Endodermal cell (in vitro differentiated cells): ENCODE measurements around the gene LAMC1. TPM values are rescaled to one million over a fixed set of nuclear protein-coding genes. Genes with fewer than 3 reads are reported as not detected.

Experiments used
- DNase-seq: peaks from one replicate; pipeline ENCODE4 v3.0.0-alpha.2; 2017
- H3K27ac ChIP-seq: 2 replicates; pipeline ENCODE4 v1.5.1; 2013; ENCODE audit warnings: mild to moderate bottlenecking, low read depth, low read length, moderate library complexity
- H3K27me3 ChIP-seq: 2 replicates; pipeline ENCODE4 v1.6.1; 2013; ENCODE audit warnings: mild to moderate bottlenecking, low read length, moderate library complexity; ENCODE audit not compliant: insufficient read depth, control insufficient read depth, poor library complexity, severe bottlenecking
- H3K36me3 ChIP-seq: 2 replicates; pipeline ENCODE4 v1.7.0; 2013; ENCODE audit warnings: mild to moderate bottlenecking, low read length, moderate library complexity; ENCODE audit not compliant: control insufficient read depth, insufficient read depth
- H3K4me1 ChIP-seq: one replicate; pipeline ENCODE4 v1.7.0; 2013; ENCODE audit warnings: low read length; ENCODE audit not compliant: control insufficient read depth, insufficient read depth
- H3K4me3 ChIP-seq: 2 replicates; pipeline ENCODE4 v1.5.1; 2013; ENCODE audit warnings: mild to moderate bottlenecking, low read length, moderate library complexity
- H3K9ac ChIP-seq: 2 replicates; pipeline ENCODE4 v1.6.1; 2013; ENCODE audit warnings: mild to moderate bottlenecking, low read length, moderate library complexity; ENCODE audit not compliant: poor library complexity, severe bottlenecking; ENCODE audit errors: extremely low read depth
- H3K9me3 ChIP-seq: 2 replicates; pipeline ENCODE4 v1.6.1; 2013; ENCODE audit warnings: mild to moderate bottlenecking, low read length, moderate library complexity; ENCODE audit not compliant: control insufficient read depth
- H3K27ac Mint-ChIP-seq: 2 replicates; pipeline ENCODE4 v1.8.0; 2020; ENCODE audit warnings: mixed read lengths
- H3K27me3 Mint-ChIP-seq: 2 replicates; pipeline ENCODE4 v1.8.0; 2021; ENCODE audit warnings: mild to moderate bottlenecking, mixed read lengths; ENCODE audit not compliant: insufficient read depth
- H3K36me3 Mint-ChIP-seq: 2 replicates; pipeline ENCODE4 v1.8.0; 2020; ENCODE audit warnings: low read depth, mixed read lengths
- H3K4me1 Mint-ChIP-seq: 2 replicates; pipeline ENCODE4 v1.8.0; 2020; ENCODE audit warnings: mixed read lengths
- H3K4me3 Mint-ChIP-seq: 2 replicates; pipeline ENCODE4 v1.8.0; 2020; ENCODE audit warnings: mild to moderate bottlenecking, moderate library complexity, mixed read lengths
- H3K9me3 Mint-ChIP-seq: 2 replicates; pipeline ENCODE4 v1.8.0; 2020; ENCODE audit warnings: mild to moderate bottlenecking, mixed read lengths
- WGBS, 2 experiments: methylation state at CpG; one replicate each; pipeline versions ENCODE4 v1.1.5 to v1.1.7; 2013; ENCODE audit warnings: missing lambda C conversion rate in 2 of 2, mixed read lengths in 1 of 2; ENCODE audit not compliant: insufficient coverage in 1 of 2, insufficient read length in 1 of 2; 5-methylcytosine and 5-hydroxymethylcytosine counted together
- total RNA-seq, 2 donors: library from RNA; stranded (reverse); fragmentation: NEBNext Ultra II Directional in 1 of 2; extraction: Animal tissue kit (Norgen Biotek cat#: 25700) in 1 of 2; gene quantifications; 2 replicates in 1 of 2; 3 replicates in 1 of 2; pipeline ENCODE4 v1.2.1, GENCODE V29; 2021
- TF ChIP-seq, protein P1 (sequence below): fragments of 200-600 bp; sonication (generic); conservative IDR thresholded peaks from 2 replicates; pipeline ENCODE4 v1.5.0; 2021; ENCODE audit warnings: antibody characterized with exemption, mild to moderate bottlenecking

LAMC1 gene
- total RNA-seq, 2 donors from 2014 or later = 47.9 to 58.8 TPM

DNA sequence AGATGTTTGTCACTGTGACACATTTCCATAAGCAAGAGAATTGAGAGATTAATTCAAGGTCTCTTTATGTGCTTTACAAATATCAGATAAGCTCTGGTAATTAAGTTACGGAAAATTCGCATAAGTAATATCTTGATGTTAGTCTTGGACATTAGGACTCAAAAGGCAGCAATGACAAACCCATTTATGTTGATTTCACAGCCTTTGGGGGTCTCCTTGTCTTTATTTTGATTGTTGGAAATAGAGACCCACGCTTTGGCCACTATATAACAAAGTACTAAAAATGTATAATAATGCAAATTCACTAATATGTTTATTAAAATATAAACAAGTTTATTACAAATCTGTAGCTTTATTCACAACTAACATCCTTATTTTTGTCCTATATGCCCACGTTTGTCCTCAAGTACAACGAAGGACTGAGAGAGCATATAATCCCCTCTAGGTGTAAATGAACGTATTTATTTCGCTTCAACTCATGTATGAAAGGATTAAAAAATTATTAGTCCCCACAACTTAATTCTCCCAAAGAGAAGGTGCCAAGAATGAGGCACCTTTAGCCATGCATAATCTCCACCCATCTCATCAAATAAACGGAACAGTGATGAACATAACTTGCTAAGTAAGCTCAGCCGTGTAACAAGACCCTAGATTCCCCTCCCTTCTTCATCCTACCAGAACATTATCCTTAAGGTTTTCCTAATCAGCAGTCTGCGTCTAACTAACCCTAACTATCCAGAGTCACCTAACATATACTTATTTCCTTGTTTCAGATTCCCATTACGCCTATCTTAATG lies 1.6 kb upstream of the LAMC1 start:
- Histone ChIP-seq H3K9ac (peak overlapping the region; percentile 74), H3K4me3 (peak overlapping the region; percentile 89), H3K27ac (no peak overlapping the region), H3K9me3 (no peaks in the 10 kb centered on the region), H3K27me3 (peaks cover 17% of the 10 kb centered on the region), H3K4me1 (peaks cover 6% of the 10 kb centered on the region), H3K36me3 (no peaks in the 10 kb centered on the region)
- Mint-ChIP-seq H3K9me3 (no peaks in the 10 kb centered on the region), H3K27me3 (peaks cover 24% of the 10 kb centered on the region), H3K4me1 (peaks cover 29% of the 10 kb centered on the region), H3K4me3 (peak overlapping the region; percentile 75), H3K36me3 (no peaks in the 10 kb centered on the region), H3K27ac (peak overlapping the region; percentile 93)
- DNase-seq = no peak
- TF ChIP-seq, protein P1, sequence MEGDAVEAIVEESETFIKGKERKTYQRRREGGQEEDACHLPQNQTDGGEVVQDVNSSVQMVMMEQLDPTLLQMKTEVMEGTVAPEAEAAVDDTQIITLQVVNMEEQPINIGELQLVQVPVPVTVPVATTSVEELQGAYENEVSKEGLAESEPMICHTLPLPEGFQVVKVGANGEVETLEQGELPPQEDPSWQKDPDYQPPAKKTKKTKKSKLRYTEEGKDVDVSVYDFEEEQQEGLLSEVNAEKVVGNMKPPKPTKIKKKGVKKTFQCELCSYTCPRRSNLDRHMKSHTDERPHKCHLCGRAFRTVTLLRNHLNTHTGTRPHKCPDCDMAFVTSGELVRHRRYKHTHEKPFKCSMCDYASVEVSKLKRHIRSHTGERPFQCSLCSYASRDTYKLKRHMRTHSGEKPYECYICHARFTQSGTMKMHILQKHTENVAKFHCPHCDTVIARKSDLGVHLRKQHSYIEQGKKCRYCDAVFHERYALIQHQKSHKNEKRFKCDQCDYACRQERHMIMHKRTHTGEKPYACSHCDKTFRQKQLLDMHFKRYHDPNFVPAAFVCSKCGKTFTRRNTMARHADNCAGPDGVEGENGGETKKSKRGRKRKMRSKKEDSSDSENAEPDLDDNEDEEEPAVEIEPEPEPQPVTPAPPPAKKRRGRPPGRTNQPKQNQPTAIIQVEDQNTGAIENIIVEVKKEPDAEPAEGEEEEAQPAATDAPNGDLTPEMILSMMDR = no peak
- WGBS, 2 experiments = 59 to 69% methylated on average over 7 to 10 of the region's 11 CpGs

DNA sequence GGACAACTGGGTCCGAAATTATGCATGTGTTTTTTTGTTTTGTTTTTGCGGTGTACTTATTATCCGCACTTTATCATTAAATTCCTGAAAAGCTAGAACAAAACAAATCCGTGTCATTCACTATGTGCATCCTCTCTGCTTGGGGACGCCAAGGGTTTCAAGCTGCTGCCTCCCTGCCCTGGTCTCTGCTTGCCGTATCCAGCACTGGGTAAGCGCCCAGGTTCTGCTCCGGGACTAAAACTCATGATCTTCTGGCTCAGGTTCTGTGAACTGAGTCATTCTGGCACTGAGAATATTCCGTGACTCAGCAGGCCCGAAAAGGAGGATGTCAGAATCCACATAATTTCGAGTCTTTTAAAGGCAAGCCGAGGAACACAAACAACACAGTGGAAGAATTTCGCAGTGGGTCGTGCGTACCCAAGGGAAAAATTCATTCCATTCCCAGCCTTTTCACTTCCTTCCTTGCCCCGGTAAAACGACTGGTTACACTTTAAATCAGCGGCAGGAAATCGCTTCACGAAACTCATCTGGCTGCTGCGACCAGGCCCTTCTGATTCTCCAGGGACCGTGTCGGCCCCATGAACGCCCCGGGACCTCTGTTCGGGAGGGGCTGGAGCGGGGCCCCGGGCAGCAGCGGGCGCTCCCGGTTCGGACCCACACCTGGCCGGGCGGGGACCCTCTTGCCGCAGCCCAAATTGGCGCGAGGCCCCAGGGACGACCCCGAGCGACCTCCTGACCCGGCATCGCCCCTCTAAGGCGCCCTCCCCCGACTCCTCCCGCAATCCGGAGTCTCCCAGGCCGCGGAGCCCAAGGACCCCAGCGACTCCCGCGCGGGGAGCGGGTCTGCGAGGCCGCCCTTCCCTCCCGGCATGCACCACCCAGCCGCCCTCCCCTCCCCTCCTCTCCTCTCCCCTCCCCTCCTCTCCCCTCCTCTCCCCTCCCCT lies 746 bp upstream of the LAMC1 start:
- H3K9me3 ChIP-seq = no peaks in the 10 kb centered on the region
- peaks cover 8% of the 10 kb centered on the region for H3K4me1 ChIP-seq
- Mint-ChIP-seq H3K4me1 (peaks cover 37% of the 10 kb centered on the region), H3K36me3 (no peaks in the 10 kb centered on the region), H3K4me3 (peak overlapping the region; percentile 75), H3K27ac (peak overlapping the region; percentile 93), H3K9me3 (no peaks in the 10 kb centered on the region), H3K27me3 (peaks cover 30% of the 10 kb centered on the region)
- TF ChIP-seq, protein P1 = no peak
- peak overlapping the region; percentile 89 for H3K4me3 ChIP-seq
- H3K9ac ChIP-seq = peak overlapping the region; percentile 74
- H3K36me3 ChIP-seq = no peaks in the 10 kb centered on the region
- peak; percentile 92 for DNase-seq
- WGBS, 2 experiments = 2% methylated on average over 35 to 49 of the region's 57 CpGs
- peaks cover 20% of the 10 kb centered on the region for H3K27me3 ChIP-seq
- peak overlapping the region; percentile 80 for H3K27ac ChIP-seq

DNA sequence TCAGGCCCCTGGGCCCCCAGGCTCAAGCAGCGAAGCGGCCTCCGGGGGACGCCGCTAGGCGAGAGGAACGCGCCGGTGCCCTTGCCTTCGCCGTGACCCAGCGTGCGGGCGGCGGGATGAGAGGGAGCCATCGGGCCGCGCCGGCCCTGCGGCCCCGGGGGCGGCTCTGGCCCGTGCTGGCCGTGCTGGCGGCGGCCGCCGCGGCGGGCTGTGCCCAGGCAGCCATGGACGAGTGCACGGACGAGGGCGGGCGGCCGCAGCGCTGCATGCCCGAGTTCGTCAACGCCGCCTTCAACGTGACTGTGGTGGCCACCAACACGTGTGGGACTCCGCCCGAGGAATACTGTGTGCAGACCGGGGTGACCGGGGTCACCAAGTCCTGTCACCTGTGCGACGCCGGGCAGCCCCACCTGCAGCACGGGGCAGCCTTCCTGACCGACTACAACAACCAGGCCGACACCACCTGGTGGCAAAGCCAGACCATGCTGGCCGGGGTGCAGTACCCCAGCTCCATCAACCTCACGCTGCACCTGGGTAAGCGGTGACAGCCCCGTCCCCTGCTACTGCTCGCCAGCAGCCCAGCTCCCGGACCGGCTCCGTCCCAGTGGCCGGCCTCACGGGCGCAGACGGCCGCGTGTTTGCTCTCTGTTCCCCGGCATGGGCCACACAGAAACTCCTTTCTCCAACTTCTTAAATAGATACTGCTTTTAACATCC lies 539 bp downstream of the LAMC1 start:
- Histone ChIP-seq H3K27ac (peak overlapping the region; percentile 54), H3K9me3 (no peaks in the 10 kb centered on the region), H3K4me3 (peak overlapping the region; percentile 87), H3K9ac (peak overlapping the region; percentile 37), H3K4me1 (peaks cover 19% of the 10 kb centered on the region), H3K27me3 (peaks cover 20% of the 10 kb centered on the region), H3K36me3 (no peaks in the 10 kb centered on the region)
- H3K27ac Mint-ChIP-seq = peak overlapping the region; percentile 92
- H3K36me3 Mint-ChIP-seq = no peaks in the 10 kb centered on the region
- H3K9me3 Mint-ChIP-seq = no peaks in the 10 kb centered on the region
- peaks cover 49% of the 10 kb centered on the region for H3K4me1 Mint-ChIP-seq
- peak overlapping the region; percentile 75 for H3K4me3 Mint-ChIP-seq
- WGBS, 2 experiments = 0% methylated on average over 27 to 68 of the region's 68 CpGs
- peak; percentile 95 for DNase-seq
- H3K27me3 Mint-ChIP-seq = peaks cover 35% of the 10 kb centered on the region
- TF ChIP-seq, protein P1 = peak; percentile 82
